Measurements from ENCODE around the gene SREK1. TPM values are rescaled to one million over a fixed set of nuclear protein-coding genes. Genes with fewer than 3 reads are reported as not detected.

The SREK1 gene
- total and polyA plus RNA-seq, 12 donors, result 12.6 to 59.8 (median 26.9) TPM

- no peaks in the 10 kb centered on the region for H3K36me3 ChIP-seq
- TF ChIP-seq CTCF (IDR thresholded peaks at IDR 0.05), result no peak
- H3K4me1 ChIP-seq, result no peaks in the 10 kb centered on the region
- DNase-seq (no peak), ATAC-seq (no peak)
- H3K27ac ChIP-seq, result no peak overlapping the region
- intact Hi-C loops (cut with DNase I), result no loop called here
- no peaks in the 10 kb centered on the region for H3K9me3 ChIP-seq
- H3K27me3 ChIP-seq, result no peaks in the 10 kb centered on the region
- no peak overlapping the region for H3K4me3 ChIP-seq
These were observed 49.3 kb downstream of the SREK1 start for GRCh38 chr5:66193419-66193818.

GRCh38 chr5:66197764-66198405 is 53.8 kb downstream of the SREK1 start:
- H3K27ac ChIP-seq, result no peak overlapping the region
- intact Hi-C loops (cut with DNase I), result no loop called here
- no peak for ATAC-seq
- no peak for DNase-seq
- WGBS, 2 donors, result 86% methylated on average over 4 of the region's 4 CpGs
- no peaks in the 10 kb centered on the region for H3K27me3 ChIP-seq
- H3K9me3 ChIP-seq, result no peaks in the 10 kb centered on the region
- no peaks in the 10 kb centered on the region for H3K36me3 ChIP-seq
- no peak for TF ChIP-seq CTCF (IDR thresholded peaks at IDR 0.05)
- no peaks in the 10 kb centered on the region for H3K4me1 ChIP-seq
- no peak overlapping the region for H3K4me3 ChIP-seq

DNA sequence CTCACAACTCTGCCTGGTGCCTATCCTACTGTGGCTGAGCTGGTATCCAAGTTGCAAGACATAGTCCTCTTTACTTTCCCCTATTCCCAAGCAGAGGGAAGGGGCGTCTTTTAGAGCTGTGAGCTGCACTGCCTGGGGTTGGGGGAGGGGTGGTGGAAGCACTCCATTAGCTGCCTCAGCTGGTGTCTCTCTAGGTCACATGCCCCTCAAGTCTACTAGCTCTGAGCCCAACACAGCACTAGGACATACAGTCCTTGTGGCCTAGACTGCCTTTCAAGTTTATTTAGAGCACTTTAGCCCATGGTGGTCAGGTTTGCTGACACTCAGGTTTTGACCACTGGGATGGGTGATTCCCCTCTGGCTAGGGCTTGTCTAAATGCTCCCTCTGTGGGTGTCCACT is 54.7 kb downstream of the SREK1 start:
- WGBS, 2 donors, result 87 to 100% methylated on average over 1 of the region's 1 CpG

DNA sequence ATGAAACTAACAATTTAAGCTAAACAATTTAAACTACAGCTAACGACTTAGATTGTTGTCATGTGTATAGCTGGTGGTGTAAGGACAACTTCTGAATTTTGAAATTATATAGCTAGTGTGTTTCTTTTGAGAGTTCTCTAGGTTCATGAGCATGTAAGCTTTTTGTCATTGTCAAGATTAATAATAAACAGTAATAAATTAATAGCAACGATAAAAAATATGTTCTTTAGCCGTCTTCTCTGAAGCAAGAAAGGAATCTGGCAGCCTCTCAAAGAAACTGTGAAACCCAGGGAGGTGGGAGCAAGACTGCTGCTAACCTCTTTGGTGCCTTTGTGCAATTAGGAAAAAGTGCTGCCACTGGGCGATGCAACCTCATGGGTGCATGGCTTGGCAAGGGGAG is 59.4 kb downstream of the SREK1 start:
- ATAC-seq (no peak), DNase-seq (no peak)
- Histone ChIP-seq H3K9me3 (no peaks in the 10 kb centered on the region), H3K4me1 (no peaks in the 10 kb centered on the region), H3K27me3 (no peaks in the 10 kb centered on the region), H3K36me3 (no peaks in the 10 kb centered on the region), H3K27ac (no peak overlapping the region), H3K4me3 (no peak overlapping the region)
- TF ChIP-seq CTCF (IDR thresholded peaks at IDR 0.05), result no peak
- intact Hi-C loops (cut with DNase I), result no loop called here
- WGBS, 2 donors, result 89 to 95% methylated on average over 4 of the region's 4 CpGs

More for the DNA sequence above, 54.7 kb downstream of the SREK1 start:
- ATAC-seq (peak in 2 of 8 donors; percentile 44 to 62), DNase-seq (no peak)
- Histone ChIP-seq H3K4me3 (no peak overlapping the region), H3K27ac (no peak overlapping the region), H3K4me1 (no peaks in the 10 kb centered on the region), H3K27me3 (no peaks in the 10 kb centered on the region), H3K9me3 (no peaks in the 10 kb centered on the region), H3K36me3 (no peaks in the 10 kb centered on the region)
- intact Hi-C loops (cut with DNase I), result no loop called here
- TF ChIP-seq CTCF (IDR thresholded peaks at IDR 0.05), result no peak

Measured in heart right ventricle (tissue), 16 donors.